Activated CD4-positive, alpha-beta T cell treated with anti-CD3 and anti-CD28 coated beads for 4 hours (primary cell): ENCODE results near the gene DNLZ.

Source experiments
- DNase-seq, 2 donors: peaks; one replicate each; pipeline ENCODE4 v3.0.0-alpha.2; 2020

DNLZ gene

GRCh38 chr9:136395345-136396218, 32.0 kb upstream of the DNLZ start:
- DNase-seq = no peak

DNA sequence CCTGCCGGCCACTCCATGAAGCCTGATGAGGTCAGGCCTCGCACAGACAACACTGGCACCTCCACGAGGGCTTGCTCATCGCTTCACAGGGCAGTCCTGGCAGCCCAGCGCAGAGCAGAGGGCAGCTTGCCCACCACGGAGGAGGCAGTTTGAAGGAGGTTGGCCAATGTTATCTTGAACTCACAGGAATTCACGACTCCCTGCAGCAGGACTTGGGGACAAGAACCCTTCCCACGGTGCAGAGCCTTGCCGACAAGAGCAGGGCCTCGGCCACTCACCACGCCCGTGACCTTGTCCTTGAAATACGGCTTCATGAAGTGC, 31.4 kb upstream of the DNLZ start:
- DNase-seq = no peak

DNA sequence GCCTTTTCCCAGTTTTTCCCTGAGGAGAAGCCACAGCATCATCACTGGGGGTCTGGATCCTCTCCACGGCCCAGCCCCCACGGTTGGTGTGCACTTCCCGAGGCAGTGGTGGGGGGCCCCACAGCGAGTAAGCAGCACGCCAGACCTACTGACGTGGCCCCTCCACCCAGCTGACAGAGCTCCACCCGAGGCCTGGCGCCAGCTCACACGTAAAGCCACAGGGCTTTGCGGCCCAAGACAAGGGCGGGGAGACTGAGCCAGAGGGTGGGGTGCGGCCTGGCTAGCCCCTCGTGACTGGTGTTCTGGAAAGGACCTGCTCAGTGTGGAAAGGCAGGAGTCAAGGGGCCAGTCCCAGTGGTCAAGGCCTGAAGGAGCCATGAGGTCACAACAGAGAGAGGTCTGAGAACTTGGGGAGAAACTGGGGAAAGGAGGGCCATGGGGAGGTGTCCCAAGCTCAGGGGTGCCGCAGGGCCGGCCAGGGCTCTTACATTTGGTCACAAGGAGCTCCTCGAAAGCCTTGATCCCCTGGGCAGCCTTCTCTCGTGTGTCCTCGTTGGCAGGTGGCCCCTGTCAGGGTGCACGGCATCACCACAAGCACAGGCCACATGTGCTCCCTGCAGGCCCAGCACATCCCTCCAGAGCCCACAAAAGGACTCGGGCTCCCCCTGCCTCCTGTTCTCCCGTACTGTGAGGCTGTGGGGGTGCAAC, 30.9 kb upstream of the DNLZ start:
- DNase-seq = no peak

- DNase-seq = no peak
These were observed 30.0 kb upstream of the DNLZ start for GRCh38 chr9:136393531-136393930.

DNA sequence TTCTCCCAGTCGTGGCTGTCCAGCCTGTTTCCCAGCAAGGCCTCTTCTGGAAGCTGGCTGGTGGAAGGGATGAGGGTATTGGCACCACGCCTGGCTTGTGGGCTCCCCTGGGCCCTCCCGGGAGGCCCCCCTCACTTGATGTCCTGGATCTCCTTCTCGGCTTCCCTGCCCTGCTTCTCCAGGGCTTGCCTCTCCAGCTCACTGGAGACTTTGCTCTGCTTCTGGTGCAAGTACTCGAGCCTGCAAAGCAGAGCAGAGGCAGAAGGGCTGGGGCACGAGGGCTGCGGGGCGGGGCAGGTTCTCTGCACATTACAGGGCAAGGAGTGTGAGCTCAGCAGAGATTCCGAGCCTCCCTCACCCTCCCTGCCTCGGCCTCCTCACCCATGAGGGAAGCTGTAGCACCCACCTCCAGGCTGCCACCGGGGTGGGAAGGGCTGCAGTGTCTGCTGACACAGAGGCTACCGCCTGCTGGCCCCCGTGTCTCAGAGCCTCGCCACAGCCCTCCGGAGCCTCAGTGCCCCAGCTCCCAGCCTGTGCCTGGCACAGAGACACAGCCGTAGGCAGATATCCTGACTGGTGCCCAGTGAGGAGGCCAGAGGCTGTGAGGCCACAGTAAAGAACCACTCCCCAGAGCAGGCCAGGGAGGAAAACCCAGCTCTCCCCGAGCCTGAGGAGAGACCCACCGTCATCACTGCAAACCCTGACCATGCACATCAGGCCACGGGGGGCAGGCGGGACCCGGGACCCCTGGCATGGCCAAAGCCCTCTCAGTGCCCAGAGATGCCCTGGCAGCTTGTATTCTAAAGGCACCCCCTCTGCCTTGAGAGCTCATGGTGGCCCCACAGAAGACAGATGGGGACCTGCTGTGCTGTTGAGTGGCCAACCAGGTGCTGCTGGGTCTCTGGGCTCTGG, 29.2 kb upstream of the DNLZ start:
- no peak for DNase-seq

DNA sequence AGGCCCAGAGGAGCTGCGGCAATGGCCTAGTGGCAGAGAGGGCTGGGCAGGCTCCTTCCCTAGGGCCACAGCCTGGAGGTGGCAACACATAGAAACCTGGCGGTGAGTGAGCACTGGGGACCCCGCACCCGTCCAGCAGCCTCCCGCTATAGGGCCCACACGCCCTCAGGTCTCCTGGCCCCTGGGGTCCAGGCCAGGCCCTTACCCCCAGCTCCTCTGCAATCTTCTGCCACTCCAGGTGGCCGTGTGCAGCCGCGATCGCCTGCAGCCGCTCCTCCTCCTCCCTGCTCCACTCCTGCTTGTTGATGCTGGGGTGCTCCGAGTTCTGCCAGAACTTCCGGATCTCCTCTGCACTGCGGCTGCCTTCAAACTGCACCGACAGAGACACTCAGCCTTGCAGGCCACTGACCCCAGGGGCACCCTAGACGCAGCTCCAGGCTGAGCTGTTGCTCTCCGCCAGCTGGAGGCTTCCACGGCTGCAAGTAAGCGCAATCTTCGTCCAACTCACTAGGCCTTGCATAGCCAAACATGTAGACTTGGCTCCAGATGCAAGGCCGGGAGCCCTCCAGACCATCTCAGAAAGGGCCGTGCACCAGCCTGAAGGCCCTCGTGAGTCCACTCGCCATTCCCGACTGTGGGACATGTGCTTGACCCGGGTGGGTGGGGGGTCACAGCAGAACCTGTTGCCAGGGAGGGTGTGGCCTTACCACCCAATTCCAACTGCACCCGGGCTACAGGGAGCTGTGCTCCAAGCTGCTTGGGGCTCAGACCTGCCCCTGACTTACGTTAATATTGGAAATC, 28.4 kb upstream of the DNLZ start:
- DNase-seq = no peak

GRCh38 chr9:136389396-136389795, 25.9 kb upstream of the DNLZ start:
- DNase-seq = no peak

- DNase-seq = no peak
These were observed 23.7 kb upstream of the DNLZ start for GRCh38 chr9:136387217-136387616.

- DNase-seq = no peak
These were observed 22.5 kb upstream of the DNLZ start for GRCh38 chr9:136386018-136386417.

DNA sequence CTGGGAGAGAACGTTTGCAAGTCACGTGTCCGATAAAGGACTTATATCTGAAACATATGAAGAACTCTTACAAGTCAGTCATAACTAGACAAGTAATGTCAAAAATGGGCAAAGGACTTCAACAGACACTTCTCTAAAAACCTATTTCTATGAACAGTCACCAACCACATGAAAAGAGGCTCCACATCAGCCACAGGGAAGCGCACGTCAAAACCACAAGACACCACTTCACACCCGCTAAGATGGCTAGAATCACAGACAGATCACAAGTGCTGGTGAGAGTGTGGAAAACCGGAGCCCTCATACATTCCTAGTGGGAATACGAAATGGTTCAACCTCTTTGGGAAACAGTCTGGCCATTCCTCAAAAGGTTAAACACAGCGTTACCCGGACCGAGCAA, 21.5 kb upstream of the DNLZ start:
- DNase-seq = peak in 1 of 2 donors; percentile 37

GRCh38 chr9:136383436-136383835, 19.9 kb upstream of the DNLZ start:
- DNase-seq = no peak

DNA sequence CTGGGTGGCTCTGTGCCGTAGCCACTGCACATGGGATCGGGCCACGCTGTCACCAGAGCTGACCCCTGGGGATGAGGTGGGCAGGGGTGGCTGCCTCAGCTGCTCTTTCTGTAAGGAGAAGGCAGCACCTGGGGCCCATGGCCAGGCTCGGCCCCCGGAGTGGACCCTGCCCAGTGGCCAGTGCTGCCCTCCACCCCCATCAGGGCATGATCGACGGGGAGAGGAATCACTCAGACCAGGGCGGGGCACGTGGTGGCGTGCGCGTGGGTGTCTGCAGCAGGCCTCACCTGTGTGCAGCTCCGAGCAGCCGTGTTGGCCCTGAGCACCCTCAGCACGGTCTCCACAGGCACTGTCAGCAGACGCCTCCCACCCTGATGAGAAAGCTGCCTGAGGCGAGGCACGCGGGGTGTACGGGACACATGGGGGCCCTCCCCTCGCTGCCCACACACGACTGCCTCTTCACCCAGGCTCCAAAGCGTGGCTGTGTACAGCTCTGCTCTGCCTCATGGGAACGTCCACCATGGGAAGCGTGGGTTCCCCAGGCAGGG, 18.5 kb upstream of the DNLZ start:
- DNase-seq = no peak

DNA sequence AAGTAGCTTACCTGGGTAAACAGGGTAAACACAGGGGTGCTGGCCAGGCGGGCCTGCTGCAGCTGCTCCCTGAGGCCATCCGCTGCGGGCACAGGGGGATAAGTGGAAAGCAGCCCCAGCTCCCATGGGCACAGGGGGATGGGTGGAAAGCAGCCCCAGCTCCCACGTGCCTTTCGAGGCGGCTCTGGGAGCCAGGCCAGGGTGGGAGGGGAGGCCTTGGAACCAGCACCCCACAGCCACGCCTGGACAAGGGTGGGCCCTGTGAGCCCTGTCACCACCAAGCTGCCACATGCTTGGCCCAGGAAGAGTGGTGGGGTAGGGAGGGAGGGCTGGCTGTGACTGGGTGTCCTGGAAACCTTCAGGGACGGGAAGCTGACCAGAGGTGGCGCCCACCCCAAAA, 17.8 kb upstream of the DNLZ start:
- DNase-seq = no peak

DNA sequence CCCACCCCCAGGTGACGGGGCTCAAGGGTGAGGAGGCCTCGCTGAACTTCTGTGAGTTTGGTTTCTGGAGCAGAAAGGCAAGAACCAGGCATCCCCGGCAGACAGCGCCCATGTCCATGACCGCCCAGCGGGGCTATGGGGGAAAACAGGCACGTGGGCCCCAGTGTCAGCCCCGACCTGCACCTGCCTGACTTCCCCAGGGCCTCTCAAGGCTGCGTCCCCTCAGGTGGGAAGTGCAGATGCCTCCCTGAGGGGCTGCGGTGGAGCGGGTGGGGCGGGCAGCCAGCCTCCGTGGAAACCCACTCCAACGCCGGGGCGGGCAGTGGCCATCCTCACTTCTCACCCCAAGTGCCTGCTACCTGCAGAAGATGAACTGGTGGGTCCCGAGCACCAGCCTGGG, 16.8 kb upstream of the DNLZ start:
- DNase-seq = no peak

GRCh38 chr9:136379891-136380290, 16.3 kb upstream of the DNLZ start:
- DNase-seq = no peak

DNA sequence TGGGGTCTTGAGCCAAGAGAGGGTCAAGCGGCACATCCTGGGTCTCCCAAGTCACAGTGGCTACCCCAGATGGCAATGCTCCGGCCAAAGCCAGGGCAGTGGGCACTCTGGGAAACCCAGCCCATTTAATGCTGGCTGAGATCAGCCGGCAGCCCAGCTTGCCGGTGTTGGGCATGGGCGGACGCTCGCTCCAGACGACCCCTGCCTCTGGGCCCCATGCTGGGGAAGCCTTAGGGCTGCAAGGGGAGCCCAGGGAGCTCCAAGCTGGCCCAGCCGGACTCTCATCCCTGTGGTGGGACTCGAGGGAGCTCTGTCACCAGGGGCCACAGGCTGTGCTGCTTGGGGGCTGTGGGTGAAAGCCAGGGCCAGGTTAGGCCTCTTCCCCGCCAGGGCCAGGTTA, 15.9 kb upstream of the DNLZ start:
- no peak for DNase-seq

DNA sequence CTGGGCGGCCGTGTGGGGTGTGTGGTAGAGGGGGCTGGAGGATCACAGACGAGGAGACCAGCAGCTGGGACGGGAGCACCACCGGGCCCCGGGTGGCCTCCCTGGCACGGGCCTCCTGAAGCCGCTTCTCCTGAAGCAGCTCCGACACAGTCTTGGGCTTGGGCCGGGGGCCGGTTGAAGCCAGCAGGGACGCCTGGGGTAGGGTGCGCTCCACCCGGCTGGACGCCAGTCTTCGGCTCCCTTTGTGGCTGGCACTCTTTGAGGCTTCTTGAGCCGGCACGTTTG, 15.4 kb upstream of the DNLZ start:
- no peak for DNase-seq

GRCh38 chr9:136378170-136379002, 14.8 kb upstream of the DNLZ start:
- no peak for DNase-seq

- DNase-seq = no peak
These were observed 14.0 kb upstream of the DNLZ start for GRCh38 chr9:136377341-136378169.

DNA sequence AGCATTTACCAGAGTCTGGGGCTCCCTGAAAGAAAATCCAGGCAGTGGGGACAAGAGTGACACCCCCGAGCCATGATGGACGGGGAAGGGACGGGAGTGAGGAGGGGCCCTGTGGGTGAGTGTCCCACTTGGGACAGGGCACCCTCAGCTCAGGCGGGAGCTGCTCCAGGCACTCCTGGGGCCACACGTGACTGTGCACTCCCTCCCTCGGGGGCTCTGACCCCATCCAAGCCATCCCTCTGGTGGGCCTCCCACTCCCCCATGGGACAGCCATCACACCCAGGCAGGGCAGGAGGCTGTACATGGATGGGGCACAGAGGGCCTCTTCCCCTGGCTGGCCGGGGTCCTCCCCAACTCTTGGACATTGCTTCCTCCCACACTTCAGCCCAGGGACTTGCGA, 12.9 kb upstream of the DNLZ start:
- no peak for DNase-seq

GRCh38 chr9:136375096-136375495, 11.6 kb upstream of the DNLZ start:
- no peak for DNase-seq
